Measurements from ENCODE around the gene INAFM1. TPM values are rescaled to one million over a fixed set of nuclear protein-coding genes. Genes with fewer than 3 reads are reported as not detected.

INAFM1 gene
- total and polyA plus RNA-seq, 9 of the 15 experiments (the other 6 are each of a cell fraction or from before 2014, with no cell fraction given) = 0.71 to 30.9 (median 3.1) TPM

GRCh38 chr19:47227352-47228167 is 47.1 kb upstream of the INAFM1 start:
- in situ Hi-C loops (cut with MboI) (no loop called here), intact Hi-C loops (cut with micrococcal nuclease) (loop anchor here (1.0 to 5.0 kb wide), 3 partner anchors 17 to 75 kb away; no protein-coding TSS in a partner anchor)
- peak; percentile 31 for ATAC-seq
- Histone ChIP-seq H2AFZ (ENCODE audit: low read depth, low read length) (peak overlapping the region; percentile 68; the same call in 1 of the 2 replicates), H4K20me1 (replicated peaks; ENCODE audit: control insufficient read depth, insufficient read depth, low read length) (peaks cover 17% of the 10 kb centered on the region; the same call in 1 of the 2 replicates), H3K4me3 (peak overlapping the region; percentile 100), H3K9ac (ENCODE audit: insufficient read depth in 1 of 2, low read depth in 2 of 2, low read length in 2 of 2) (peak overlapping the region; percentile 87 to 99), H3K9me3 (replicated peaks; ENCODE audit: control insufficient read depth, insufficient read depth, low read depth, low read length) (no peaks in the 10 kb centered on the region), H3K4me2 (ENCODE audit: insufficient read depth, low read length) (peak overlapping the region; percentile 100), H3K36me3 (ENCODE audit: control insufficient read depth, insufficient read depth, low read length) (peaks cover 11% of the 10 kb centered on the region; the same call in 2 of the 3 replicates), H3K4me1 (replicated peaks in 1 of 2; ENCODE audit: control insufficient read depth in 2 of 2, insufficient read depth in 2 of 2, low read length in 2 of 2) (peaks cover 23 to 74% of the 10 kb centered on the region in 2 experiments), H3K79me2 (ENCODE audit: control insufficient read depth, insufficient read depth, low read length) (peaks cover 61% of the 10 kb centered on the region), H3K27ac (ENCODE audit: extremely low read depth, low read depth, low read length) (peak overlapping the region; percentile 93), H3K27me3 (ENCODE audit: control insufficient read depth in 2 of 2, insufficient read depth in 2 of 2, low read length in 2 of 2) (no peaks in the 10 kb centered on the region; a peak in 1 of 5 replicates), H3K9me1 (ENCODE audit: control insufficient read depth, insufficient read depth, low read length) (no peaks in the 10 kb centered on the region)
- POLR2A ChIA-PET = interaction anchor here (0.6 to 8.2 kb wide), 19 partner anchors 8 to 698 kb away, joined by 3 to 171 read pairs (median 5); partner anchors contain the start of genes CCDC9, INAFM1 and NOP53
- under 1% methylated on average over 21 of the region's 27 CpGs for WGBS (ENCODE audit: insufficient coverage, low coverage, missing lambda C conversion rate)
- FAIRE-seq = peak; percentile 79
- CTCF ChIA-PET (ENCODE audit: low intra/inter-chr PET ratio) = interaction anchor here (0.6 kb wide), 2 partner anchors 54 to 591 kb away, joined by 3 read pairs; no protein-coding TSS in a partner anchor
- no TSS peak for BruUV-seq (replicated peaks)
- DNase-seq (ENCODE audit: extremely low read depth in 1 of 4, low spot score in 3 of 4) = peak; percentile 62 to 97 (median 74)
- TF ChIP-seq NEUROD1 (IDR thresholded peaks at IDR 0.05; ENCODE audit: borderline replicate concordance, low read depth, low read length, partially characterized antibody) = no peak
- TF ChIP-seq MEF2A (IDR thresholded peaks at IDR 0.05; ENCODE audit: control insufficient read depth, low read depth, low read length) = no peak; the same call in 1 of the 2 replicates
- TF ChIP-seq ZBTB49 (CRISPR knock-in tag; IDR thresholded peaks at IDR 0.05; ENCODE audit: borderline replicate concordance) = no peak
- TF ChIP-seq MAZ (CRISPR knock-in tag; conservative IDR thresholded peaks at IDR 0.05 in 1 of 2, IDR thresholded peaks at IDR 0.05 in 1 of 2) = peak; percentile 69 to 75
- TF ChIP-seq JUNB (CRISPR knock-in tag; conservative IDR thresholded peaks at IDR 0.05) = no peak
- TF ChIP-seq VEZF1 (CRISPR knock-in tag; IDR thresholded peaks at IDR 0.05) = peak; percentile 96
- TF ChIP-seq NUFIP1 (IDR thresholded peaks at IDR 0.05; ENCODE audit: partially characterized antibody) = no peak
- 0 out of 2 replicates have a peak, but pooled peaks have one; percentile 18 for TF ChIP-seq LCOR (CRISPR knock-in tag; IDR thresholded peaks at IDR 0.05)
- no peak for TF ChIP-seq ZNF79 (CRISPR knock-in tag; IDR thresholded peaks at IDR 0.05; ENCODE audit: low read depth)
- TF ChIP-seq ARID4B (CRISPR knock-in tag; IDR thresholded peaks at IDR 0.05) = 0 out of 2 replicates have a peak, but pooled peaks have one; percentile 14
- 0 out of 2 replicates have a peak, but pooled peaks have one; percentile 5 for TF ChIP-seq BRD4 (IDR thresholded peaks at IDR 0.05)

Data from K562 (cell line).